HepG2 (cell line): ENCODE data around the gene MSMP. TPM values are rescaled to one million over a fixed set of nuclear protein-coding genes. Genes with fewer than 3 reads are reported as not detected.

Source experiments
- AKNA ChIP-seq: sonication (generic); formaldehyde crosslinking; IDR thresholded peaks from 2 replicates; pipeline ENCODE4 v1.4.0; 2020; ENCODE audit warnings: missing genetic modification reagents, borderline replicate concordance
- DMTF1 ChIP-seq: sonication (generic); formaldehyde crosslinking; IDR thresholded peaks from 2 replicates; pipeline ENCODE4 v1.4.0; 2020; ENCODE audit warnings: mild to moderate bottlenecking, missing genetic modification reagents
- FOSL1 ChIP-seq: sonication (generic); formaldehyde crosslinking; IDR thresholded peaks from 2 replicates; pipeline ENCODE4 v1.9.0; 2021; ENCODE audit warnings: missing genetic modification reagents, borderline replicate concordance
- GATAD1 ChIP-seq: IDR thresholded peaks from 2 replicates; pipeline ENCODE4 v1.6.1; 2016; ENCODE audit warnings: missing genetic modification reagents, missing compliant biosample characterization
- HNRNPH1 ChIP-seq: fragments of 200-400 bp; formaldehyde crosslinking; optimal IDR thresholded peaks from 2 replicates; pipeline ENCODE3; 2017; ENCODE audit warnings: mild to moderate bottlenecking, low read depth, low read length
- KAT7 ChIP-seq: IDR thresholded peaks from 2 replicates; pipeline ENCODE4 v1.6.1; 2018; ENCODE audit warnings: borderline replicate concordance, missing compliant biosample characterization
- MNT ChIP-seq: fragments of 450-650 bp; IDR thresholded peaks from 2 replicates; pipeline ENCODE4 v1.6.1; 2016
- MXI1 ChIP-seq: IDR thresholded peaks from 3 replicates; pipeline ENCODE4 v1.6.1; 2012; ENCODE audit warnings: low read depth, low read length, inconsistent platforms, borderline replicate concordance
- NBN ChIP-seq: fragments of 450-650 bp; conservative IDR thresholded peaks from 2 replicates; pipeline ENCODE4 v1.6.1; 2017
- NCOA2 ChIP-seq: sonication (generic); formaldehyde crosslinking; IDR thresholded peaks from 2 replicates; pipeline ENCODE4 v1.8.0; 2022; ENCODE audit warnings: inconsistent platforms
- RAD51 ChIP-seq: fragments of 450-650 bp; IDR thresholded peaks from 2 replicates; pipeline ENCODE4 v1.6.1; 2016; ENCODE audit warnings: borderline replicate concordance
- RBM22 ChIP-seq: fragments of 200-400 bp; formaldehyde crosslinking; optimal IDR thresholded peaks from 2 replicates; pipeline ENCODE3; 2017; ENCODE audit warnings: mild to moderate bottlenecking, low read length, moderate library complexity
- TRAFD1 ChIP-seq: sonication (generic); formaldehyde crosslinking; IDR thresholded peaks from 2 replicates; pipeline ENCODE4 v1.5.1; 2020; ENCODE audit warnings: missing genetic modification reagents, mild to moderate bottlenecking, borderline replicate concordance
- TRIM24 ChIP-seq: sonication (generic); formaldehyde crosslinking; IDR thresholded peaks from 2 replicates; pipeline ENCODE4 v1.8.0; 2022; ENCODE audit warnings: mild to moderate bottlenecking, missing genetic modification reagents
- ZBTB38 ChIP-seq: sonication (generic); formaldehyde crosslinking; IDR thresholded peaks from 2 replicates; pipeline ENCODE4 v1.5.1; 2020; ENCODE audit warnings: mild to moderate bottlenecking, missing genetic modification reagents
- ZNF18 ChIP-seq: sonication (generic); formaldehyde crosslinking; IDR thresholded peaks from 2 replicates; pipeline ENCODE4 v1.8.0; 2022; ENCODE audit warnings: mild to moderate bottlenecking, missing genetic modification reagents; ENCODE audit not compliant: insufficient replicate concordance
- ZNF382 ChIP-seq: sonication (generic); formaldehyde crosslinking; IDR thresholded peaks from 2 replicates; pipeline ENCODE4 v1.5.0; 2020; ENCODE audit warnings: missing genetic modification reagents, mild to moderate bottlenecking, borderline replicate concordance
- polyA plus RNA-seq, 8 experiments: library from polyadenylated mRNA; depleted of rRNA in 3 of 8; stranded (reverse) in 7 of 8; unstranded in 1 of 8; fragments of >200 nt; fragmentation: Illumina TruSeq in 4 of 8; extraction: Trizol in 4 of 8; gene quantifications; 2 replicates each; pipeline versions ENCODE4 v1.2.1 to v1.2.3, GENCODE V29; 2011 to 2016; ENCODE audit warnings: low read depth in 4 of 8, missing spikeins in 1 of 8, mixed read lengths in 1 of 8; ENCODE audit not compliant: insufficient read depth in 1 of 8
- total RNA-seq, 5 experiments: library from RNA; depleted of rRNA; stranded (reverse); fragments of >200 nt; fragmentation: Illumina TruSeq; extraction: Trizol; gene quantifications; 2 replicates each; pipeline ENCODE4 v1.2.3, GENCODE V29; 2016; ENCODE audit warnings: low read depth in 1 of 5

Gene MSMP
- total and polyA plus RNA-seq, 2 of the 13 experiments (the other 11 are each of a cell fraction or from before 2014, with no cell fraction given) = 0.24 to 0.46 TPM

DNA sequence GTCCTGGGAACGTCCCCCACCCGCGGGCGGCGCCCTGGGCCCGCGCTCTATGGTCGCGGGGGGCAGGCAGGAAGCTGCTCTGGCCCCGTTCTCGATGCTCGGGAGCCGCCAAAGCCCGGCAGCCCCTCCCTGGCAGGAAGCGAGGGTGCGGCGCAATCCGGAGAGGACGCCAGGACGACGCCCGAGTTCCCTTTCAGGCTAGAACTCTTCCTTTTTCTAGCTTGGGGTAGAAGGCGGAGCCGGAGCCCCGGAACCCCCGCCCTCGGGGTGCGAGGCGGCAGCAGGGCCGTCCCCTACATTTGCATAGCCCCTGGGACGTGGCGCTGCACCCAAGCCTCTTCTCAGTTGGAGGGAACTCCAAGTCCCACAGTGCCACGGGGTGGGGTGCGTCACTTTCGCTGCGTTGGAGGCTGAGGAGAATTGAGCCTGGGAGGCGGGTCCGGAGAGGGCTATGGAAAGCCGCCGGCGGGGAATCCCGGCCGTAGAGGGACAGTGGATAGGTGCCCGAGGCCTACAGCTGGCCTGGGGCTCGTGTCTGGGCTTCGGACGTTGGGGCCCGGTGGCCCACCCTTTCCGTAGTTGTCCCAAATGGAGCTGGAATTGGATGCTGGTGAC is 21.8 kb downstream of the MSMP start, which contains the start of the genes CREB3 and TLN1 (continued):
- TF ChIP-seq KAT7 (CRISPR knock-in tag) = no peak; the same call in 1 of the 2 replicates
- no peak for TF ChIP-seq ZNF382 (CRISPR knock-in tag)
- TF ChIP-seq DMTF1 (CRISPR knock-in tag) = no peak
- TF ChIP-seq ZBTB38 = peak; percentile 32; the same call in 1 of the 2 replicates
- TF ChIP-seq AKNA (CRISPR knock-in tag) = no peak
- no peak for TF ChIP-seq HNRNPH1
- no peak for TF ChIP-seq RBM22
- peak; percentile 67; the same call in 1 of the 3 replicates for TF ChIP-seq MXI1
- no peak for TF ChIP-seq NCOA2 (CRISPR knock-in tag)
- no peak for TF ChIP-seq RAD51
- no peak for TF ChIP-seq FOSL1 (CRISPR knock-in tag)
- peak; percentile 73 for TF ChIP-seq ZNF18 (CRISPR knock-in tag)
- TF ChIP-seq GATAD1 (CRISPR knock-in tag) = peak; percentile 90
- TF ChIP-seq NBN = no peak
- peak; percentile 4; the same call in 1 of the 2 replicates for TF ChIP-seq MNT
- TF ChIP-seq TRIM24 (CRISPR knock-in tag) = no peak
- TF ChIP-seq TRAFD1 (CRISPR knock-in tag) = no peak
